Suprapubic skin (tissue), 4 donors: ENCODE measurements around the gene TRIM45. TPM values are rescaled to one million over a fixed set of nuclear protein-coding genes. Genes with fewer than 3 reads are reported as not detected.

ENCODE experiments used
- DNase-seq, 2 donors: peaks; one replicate each; pipeline ENCODE4 v3.0.0-alpha.2; 2019; ENCODE audit warnings: low spot score in 2 of 2
- H3K27ac ChIP-seq: fragments of 200-600 bp; sonication (generic); one replicate; pipeline ENCODE4 v1.5.1; 2019
- H3K27me3 ChIP-seq: fragments of 200-600 bp; sonication (generic); one replicate; pipeline ENCODE4 v1.5.1; 2019
- H3K36me3 ChIP-seq: fragments of 200-600 bp; sonication (generic); one replicate; pipeline ENCODE4 v1.5.1; 2019
- H3K4me1 ChIP-seq: fragments of 200-600 bp; sonication (generic); one replicate; pipeline ENCODE4 v1.5.1; 2019
- H3K4me3 ChIP-seq: fragments of 200-600 bp; sonication (generic); one replicate; pipeline ENCODE4 v1.5.1; 2019; ENCODE audit warnings: mild to moderate bottlenecking
- H3K9me3 ChIP-seq: fragments of 200-600 bp; sonication (generic); one replicate; pipeline ENCODE4 v1.5.1; 2019
- EP300 ChIP-seq: sonication (generic); formaldehyde crosslinking; IDR thresholded peaks from one replicate; pipeline ENCODE4 v1.6.1; 2017; ENCODE audit warnings: antibody characterized with exemption
- POLR2A ChIP-seq, 2 donors: fragments of 450-650 bp; IDR thresholded peaks; one replicate each; pipeline ENCODE4 v1.6.1; 2017; ENCODE audit warnings: antibody characterized with exemption in 2 of 2, mild to moderate bottlenecking in 2 of 2, moderate library complexity in 2 of 2
- POLR2AphosphoS5 ChIP-seq, 3 donors: sonication (generic); formaldehyde crosslinking; IDR thresholded peaks; one replicate each; pipeline ENCODE4 v1.6.1; 2017; ENCODE audit warnings: antibody characterized with exemption in 3 of 3
- WGBS: methylation state at CpG from one replicate; pipeline ENCODE4 v1.1.5; 2018; 5-methylcytosine and 5-hydroxymethylcytosine counted together
- total RNA-seq, 4 donors: library from RNA; depleted of rRNA; stranded (reverse); fragments of >200 nt; gene quantifications; one replicate each; pipeline ENCODE4 v1.1.0, GENCODE V29; 2016
- TF ChIP-seq, protein P1 (sequence below), 2 donors: fragments of 200-600 bp in 1 of 2; fragments of 450-650 bp in 1 of 2; sonication (generic) in 1 of 2; IDR thresholded peaks; one replicate each; pipeline ENCODE4 v1.5.1; 2016 to 2019; ENCODE audit warnings: antibody characterized with exemption in 2 of 2, mild to moderate bottlenecking in 1 of 2, moderate library complexity in 1 of 2

TRIM45 gene
- total RNA-seq, 4 donors from 2014 or later, result 2.6 to 10.4 (median 3.8) TPM

DNA sequence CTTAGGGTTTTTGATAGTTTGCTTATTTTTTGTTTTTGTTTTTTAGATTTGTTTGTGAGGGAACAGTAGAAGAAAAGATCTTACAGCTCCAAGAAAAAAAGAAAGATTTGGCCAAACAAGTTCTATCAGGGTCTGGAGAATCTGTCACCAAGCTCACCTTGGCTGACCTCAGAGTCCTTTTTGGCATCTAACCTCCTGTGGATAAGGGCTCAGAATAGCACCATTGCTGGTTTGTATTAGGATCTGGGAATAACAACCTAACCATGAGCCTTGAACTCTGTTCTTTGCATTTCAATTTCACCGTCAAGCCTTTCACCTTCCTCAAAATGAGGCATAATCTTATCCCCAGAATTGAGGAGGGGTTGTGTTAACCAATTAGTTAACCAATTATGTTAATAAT lies 20.2 kb downstream of the TRIM45 start:
- Histone ChIP-seq H3K27ac (no peak overlapping the region), H3K4me3 (no peak overlapping the region), H3K36me3 (peaks cover 42% of the 10 kb centered on the region), H3K9me3 (no peaks in the 10 kb centered on the region), H3K4me1 (no peaks in the 10 kb centered on the region), H3K27me3 (no peaks in the 10 kb centered on the region)
- 97% methylated on average over 1 of the region's 1 CpG for WGBS
- no peak for DNase-seq
- TF ChIP-seq, protein P1, sequence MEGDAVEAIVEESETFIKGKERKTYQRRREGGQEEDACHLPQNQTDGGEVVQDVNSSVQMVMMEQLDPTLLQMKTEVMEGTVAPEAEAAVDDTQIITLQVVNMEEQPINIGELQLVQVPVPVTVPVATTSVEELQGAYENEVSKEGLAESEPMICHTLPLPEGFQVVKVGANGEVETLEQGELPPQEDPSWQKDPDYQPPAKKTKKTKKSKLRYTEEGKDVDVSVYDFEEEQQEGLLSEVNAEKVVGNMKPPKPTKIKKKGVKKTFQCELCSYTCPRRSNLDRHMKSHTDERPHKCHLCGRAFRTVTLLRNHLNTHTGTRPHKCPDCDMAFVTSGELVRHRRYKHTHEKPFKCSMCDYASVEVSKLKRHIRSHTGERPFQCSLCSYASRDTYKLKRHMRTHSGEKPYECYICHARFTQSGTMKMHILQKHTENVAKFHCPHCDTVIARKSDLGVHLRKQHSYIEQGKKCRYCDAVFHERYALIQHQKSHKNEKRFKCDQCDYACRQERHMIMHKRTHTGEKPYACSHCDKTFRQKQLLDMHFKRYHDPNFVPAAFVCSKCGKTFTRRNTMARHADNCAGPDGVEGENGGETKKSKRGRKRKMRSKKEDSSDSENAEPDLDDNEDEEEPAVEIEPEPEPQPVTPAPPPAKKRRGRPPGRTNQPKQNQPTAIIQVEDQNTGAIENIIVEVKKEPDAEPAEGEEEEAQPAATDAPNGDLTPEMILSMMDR (IDR thresholded peaks at IDR 0.05), result no peak

- Histone ChIP-seq H3K27ac (no peak overlapping the region), H3K9me3 (no peaks in the 10 kb centered on the region), H3K4me3 (no peak overlapping the region), H3K4me1 (peaks cover 5% of the 10 kb centered on the region), H3K27me3 (no peaks in the 10 kb centered on the region), H3K36me3 (peaks cover 49% of the 10 kb centered on the region)
- no peak for DNase-seq
- TF ChIP-seq POLR2A (IDR thresholded peaks at IDR 0.05) (no peak), EP300 (no peak), POLR2AphosphoS5 (IDR thresholded peaks at IDR 0.05) (no peak)
- TF ChIP-seq, protein P1 (IDR thresholded peaks at IDR 0.05), result no peak
- WGBS, result 79% methylated on average over 4 of the region's 4 CpGs
These were observed 23.2 kb downstream of the TRIM45 start for GRCh38 chr1:117098287-117098890.

GRCh38 chr1:117097443-117097842 lies 24.1 kb downstream of the TRIM45 start:
- Histone ChIP-seq H3K27me3 (no peaks in the 10 kb centered on the region), H3K27ac (no peak overlapping the region), H3K4me1 (peaks cover 9% of the 10 kb centered on the region), H3K9me3 (no peaks in the 10 kb centered on the region), H3K4me3 (no peak overlapping the region), H3K36me3 (peaks cover 48% of the 10 kb centered on the region)
- DNase-seq, result no peak
- WGBS, result 83% methylated on average over 4 of the region's 4 CpGs
- TF ChIP-seq POLR2A (IDR thresholded peaks at IDR 0.05) (no peak), POLR2AphosphoS5 (IDR thresholded peaks at IDR 0.05) (no peak), EP300 (no peak)
- TF ChIP-seq, protein P1 (IDR thresholded peaks at IDR 0.05), result no peak

- no peak for TF ChIP-seq POLR2AphosphoS5 (IDR thresholded peaks at IDR 0.05)
- no peak for TF ChIP-seq EP300
- TF ChIP-seq POLR2A (IDR thresholded peaks at IDR 0.05), result no peak
- TF ChIP-seq, protein P1 (IDR thresholded peaks at IDR 0.05), result no peak
- H3K4me3 ChIP-seq, result no peak overlapping the region
- no peaks in the 10 kb centered on the region for H3K9me3 ChIP-seq
- H3K36me3 ChIP-seq, result peaks cover 48% of the 10 kb centered on the region
- WGBS, result 94% methylated on average over 3 of the region's 3 CpGs
- no peak for DNase-seq
- H3K27ac ChIP-seq, result no peak overlapping the region
- no peaks in the 10 kb centered on the region for H3K27me3 ChIP-seq
- H3K4me1 ChIP-seq, result peaks cover 9% of the 10 kb centered on the region
These were observed 24.6 kb downstream of the TRIM45 start for GRCh38 chr1:117096951-117097408.

GRCh38 chr1:117094841-117095604 lies 26.5 kb downstream of the TRIM45 start:
- no peak overlapping the region for H3K4me3 ChIP-seq
- WGBS, result 77% methylated on average over 7 of the region's 7 CpGs
- peaks cover 58% of the 10 kb centered on the region for H3K36me3 ChIP-seq
- TF ChIP-seq EP300 (no peak), POLR2A (IDR thresholded peaks at IDR 0.05) (no peak), POLR2AphosphoS5 (IDR thresholded peaks at IDR 0.05) (no peak)
- TF ChIP-seq, protein P1 (IDR thresholded peaks at IDR 0.05), result no peak
- H3K27me3 ChIP-seq, result no peaks in the 10 kb centered on the region
- no peaks in the 10 kb centered on the region for H3K9me3 ChIP-seq
- DNase-seq, result no peak
- no peak overlapping the region for H3K27ac ChIP-seq
- peaks cover 9% of the 10 kb centered on the region for H3K4me1 ChIP-seq
